BLaER1 (cell line): ENCODE data around the gene SLIT3.

Source experiments
- H3K27ac ChIP-seq: shearing (Covaris generic); formaldehyde crosslinking; 2 replicates; pipeline ENCODE4 v1.8.1; 2022
- H3K27me3 ChIP-seq: shearing (Covaris generic); formaldehyde crosslinking; 2 replicates; pipeline ENCODE4 v1.8.1; 2022
- H3K36me3 ChIP-seq: shearing (Covaris generic); formaldehyde crosslinking; 2 replicates; pipeline ENCODE4 v1.8.1; 2022
- H3K4me1 ChIP-seq: shearing (Covaris generic); formaldehyde crosslinking; 2 replicates; pipeline ENCODE4 v1.8.1; 2022
- H3K4me2 ChIP-seq: shearing (Covaris generic); formaldehyde crosslinking; 2 replicates; pipeline ENCODE4 v1.8.1; 2022
- H3K4me3 ChIP-seq: shearing (Covaris generic); formaldehyde crosslinking; 2 replicates; pipeline ENCODE4 v1.8.1; 2022
- H3K9ac ChIP-seq: shearing (Covaris generic); formaldehyde crosslinking; 2 replicates; pipeline ENCODE4 v1.8.1; 2022
- H3K9me3 ChIP-seq: shearing (Covaris generic); formaldehyde crosslinking; 2 replicates; pipeline ENCODE4 v1.8.1; 2022
- H4K20me1 ChIP-seq: shearing (Covaris generic); formaldehyde crosslinking; 2 replicates; pipeline ENCODE4 v1.8.1; 2022
- Cebpa-rat ChIP-seq: shearing (Covaris generic); IDR thresholded peaks from 2 replicates; pipeline ENCODE4 v1.8.1; 2022

The SLIT3 gene

DNA sequence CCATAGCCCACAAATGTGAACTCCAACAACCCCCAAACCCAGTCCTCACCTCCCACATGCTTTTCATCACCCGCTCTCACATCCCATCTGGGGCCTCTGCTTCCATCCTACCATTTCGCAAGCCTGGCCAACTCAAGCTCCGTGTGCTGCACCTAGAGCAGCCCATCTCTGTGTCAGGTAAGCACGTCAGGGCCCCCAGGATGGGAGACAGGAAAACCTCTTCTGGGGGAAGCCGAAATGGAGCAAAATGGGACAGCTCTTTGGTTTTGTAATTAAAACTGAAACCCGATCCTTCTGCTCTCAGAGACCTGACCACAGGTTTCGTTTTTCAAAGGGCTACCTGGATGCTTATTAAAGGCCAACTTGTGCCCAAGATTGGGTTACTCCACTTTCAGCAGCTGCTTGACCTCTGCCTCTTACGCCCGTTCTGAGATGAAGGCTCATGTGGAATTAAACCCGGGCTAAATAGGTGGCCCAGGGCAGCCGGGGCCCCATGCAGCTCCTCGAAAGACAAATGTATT is 287.7 kb downstream of the SLIT3 start:
- no peaks in the 10 kb centered on the region for H3K36me3 ChIP-seq
- no peak overlapping the region for H3K9ac ChIP-seq
- no peaks in the 10 kb centered on the region for H4K20me1 ChIP-seq
- no peak overlapping the region for H3K4me3 ChIP-seq
- no peaks in the 10 kb centered on the region for H3K9me3 ChIP-seq
- no peaks in the 10 kb centered on the region for H3K4me1 ChIP-seq
- H3K4me2 ChIP-seq: no peak overlapping the region
- no peak for TF ChIP-seq Cebpa-rat
- H3K27me3 ChIP-seq: no peaks in the 10 kb centered on the region
- H3K27ac ChIP-seq: no peak overlapping the region

DNA sequence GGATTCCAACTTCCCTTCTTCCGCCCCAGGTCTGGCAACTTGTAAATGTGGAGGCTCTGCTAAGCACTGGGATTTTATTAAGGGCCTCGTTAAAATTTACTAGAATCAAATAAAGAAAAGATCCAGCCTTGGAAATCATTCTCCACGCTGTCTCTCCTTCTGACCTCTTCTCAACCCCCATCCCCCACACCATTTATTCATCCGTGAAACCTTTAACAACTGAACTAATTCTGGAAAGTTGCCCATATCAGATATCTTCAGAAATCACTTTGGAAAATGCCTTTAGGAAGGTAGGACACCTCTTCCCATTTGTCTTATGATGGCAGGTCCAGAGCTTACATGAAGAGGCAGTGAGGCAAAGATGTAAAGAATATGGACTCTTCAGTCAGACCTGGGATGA is 288.5 kb downstream of the SLIT3 start:
- no peak overlapping the region for H3K9ac ChIP-seq
- H4K20me1 ChIP-seq: no peaks in the 10 kb centered on the region
- H3K4me2 ChIP-seq: no peak overlapping the region
- H3K27ac ChIP-seq: no peak overlapping the region
- no peaks in the 10 kb centered on the region for H3K9me3 ChIP-seq
- no peaks in the 10 kb centered on the region for H3K4me1 ChIP-seq
- TF ChIP-seq Cebpa-rat: no peak
- H3K36me3 ChIP-seq: no peaks in the 10 kb centered on the region
- no peaks in the 10 kb centered on the region for H3K27me3 ChIP-seq
- H3K4me3 ChIP-seq: no peak overlapping the region

- no peak overlapping the region for H3K4me3 ChIP-seq
- H3K4me2 ChIP-seq: no peak overlapping the region
- H4K20me1 ChIP-seq: no peaks in the 10 kb centered on the region
Observed at GRCh38 chr5:169011451-169011850, 289.5 kb downstream of the SLIT3 start.

DNA sequence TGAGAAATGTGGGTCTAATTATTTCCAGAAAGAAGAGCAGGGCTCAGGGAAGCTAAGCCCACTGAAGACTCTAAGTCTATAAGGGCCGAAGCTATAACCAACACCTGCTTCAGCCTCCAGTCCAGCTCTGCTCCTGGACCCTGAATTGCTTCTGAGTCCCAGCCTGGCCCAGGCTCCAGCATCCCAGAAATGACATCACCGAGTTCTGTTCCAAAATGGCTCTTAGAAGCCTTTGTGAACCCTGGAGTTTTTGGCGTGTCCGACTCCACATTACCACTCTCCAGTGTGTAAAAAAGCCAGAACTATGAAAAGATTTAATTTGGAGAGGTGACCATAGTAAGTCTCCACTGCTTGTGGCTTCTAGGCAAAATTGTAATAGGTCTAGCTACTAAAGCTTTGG is 289.9 kb downstream of the SLIT3 start:
- H4K20me1 ChIP-seq: no peaks in the 10 kb centered on the region
- no peak overlapping the region for H3K27ac ChIP-seq
- no peak for TF ChIP-seq Cebpa-rat
- no peaks in the 10 kb centered on the region for H3K9me3 ChIP-seq
- H3K4me2 ChIP-seq: no peak overlapping the region
- no peaks in the 10 kb centered on the region for H3K4me1 ChIP-seq
- no peak overlapping the region for H3K4me3 ChIP-seq
- H3K27me3 ChIP-seq: no peaks in the 10 kb centered on the region
- no peaks in the 10 kb centered on the region for H3K36me3 ChIP-seq
- H3K9ac ChIP-seq: no peak overlapping the region

More at GRCh38 chr5:169011451-169011850, 289.5 kb downstream of the SLIT3 start:
- Histone ChIP-seq H3K27ac (no peak overlapping the region), H3K9me3 (no peaks in the 10 kb centered on the region), H3K36me3 (no peaks in the 10 kb centered on the region), H3K4me1 (no peaks in the 10 kb centered on the region), H3K27me3 (no peaks in the 10 kb centered on the region), H3K9ac (no peak overlapping the region)
- TF ChIP-seq Cebpa-rat: no peak

DNA sequence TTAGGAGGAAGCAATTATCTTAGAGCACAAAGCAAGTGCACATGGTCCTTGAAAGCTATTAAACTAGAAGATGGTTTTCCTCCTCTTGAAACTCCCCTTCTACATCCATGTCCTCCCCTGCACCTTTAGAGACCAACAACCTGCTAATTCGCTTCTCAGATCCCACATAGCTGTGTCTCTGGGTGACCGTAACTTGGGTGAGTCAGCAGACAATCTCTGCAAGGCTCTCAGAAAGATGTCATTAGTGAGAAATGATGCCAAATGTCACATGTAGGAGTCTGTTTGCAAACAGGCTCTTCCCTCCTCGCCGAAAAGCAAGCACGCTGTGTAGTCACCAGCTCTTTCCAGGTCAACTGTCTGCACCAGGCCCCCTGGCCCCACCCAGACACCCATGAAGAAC is 291.8 kb downstream of the SLIT3 start:
- Histone ChIP-seq H3K4me3 (no peak overlapping the region), H3K36me3 (no peaks in the 10 kb centered on the region), H4K20me1 (no peaks in the 10 kb centered on the region), H3K4me2 (no peak overlapping the region), H3K27ac (no peak overlapping the region), H3K9me3 (no peaks in the 10 kb centered on the region), H3K4me1 (no peaks in the 10 kb centered on the region), H3K27me3 (no peaks in the 10 kb centered on the region), H3K9ac (no peak overlapping the region)
- no peak for TF ChIP-seq Cebpa-rat

- no peak for TF ChIP-seq Cebpa-rat
- Histone ChIP-seq H3K27ac (no peak overlapping the region), H3K4me2 (no peak overlapping the region), H3K27me3 (no peaks in the 10 kb centered on the region), H3K36me3 (no peaks in the 10 kb centered on the region), H3K9ac (no peak overlapping the region), H4K20me1 (no peaks in the 10 kb centered on the region), H3K9me3 (no peaks in the 10 kb centered on the region), H3K4me3 (no peak overlapping the region), H3K4me1 (no peaks in the 10 kb centered on the region)
Observed at GRCh38 chr5:169006842-169007790, 293.8 kb downstream of the SLIT3 start.

GRCh38 chr5:169004551-169004950 is 296.4 kb downstream of the SLIT3 start:
- H3K4me1 ChIP-seq: no peaks in the 10 kb centered on the region
- no peaks in the 10 kb centered on the region for H4K20me1 ChIP-seq
- H3K36me3 ChIP-seq: no peaks in the 10 kb centered on the region
- no peaks in the 10 kb centered on the region for H3K27me3 ChIP-seq
- TF ChIP-seq Cebpa-rat: no peak
- H3K27ac ChIP-seq: no peak overlapping the region
- H3K9me3 ChIP-seq: no peaks in the 10 kb centered on the region
- H3K4me2 ChIP-seq: no peak overlapping the region
- no peak overlapping the region for H3K9ac ChIP-seq
- no peak overlapping the region for H3K4me3 ChIP-seq

GRCh38 chr5:169003721-169004541 is 297.0 kb downstream of the SLIT3 start:
- no peak overlapping the region for H3K4me3 ChIP-seq
- no peaks in the 10 kb centered on the region for H3K36me3 ChIP-seq
- H3K9ac ChIP-seq: no peak overlapping the region
- no peak for TF ChIP-seq Cebpa-rat
- H3K4me2 ChIP-seq: no peak overlapping the region
- no peak overlapping the region for H3K27ac ChIP-seq
- no peaks in the 10 kb centered on the region for H3K4me1 ChIP-seq
- no peaks in the 10 kb centered on the region for H4K20me1 ChIP-seq
- no peaks in the 10 kb centered on the region for H3K27me3 ChIP-seq
- no peaks in the 10 kb centered on the region for H3K9me3 ChIP-seq

- no peak overlapping the region for H3K9ac ChIP-seq
- H3K9me3 ChIP-seq: no peaks in the 10 kb centered on the region
- H3K4me2 ChIP-seq: no peak overlapping the region
- no peak for TF ChIP-seq Cebpa-rat
- no peaks in the 10 kb centered on the region for H3K4me1 ChIP-seq
- no peaks in the 10 kb centered on the region for H3K36me3 ChIP-seq
- no peaks in the 10 kb centered on the region for H4K20me1 ChIP-seq
- H3K27ac ChIP-seq: no peak overlapping the region
- no peaks in the 10 kb centered on the region for H3K27me3 ChIP-seq
- no peak overlapping the region for H3K4me3 ChIP-seq
Observed at GRCh38 chr5:169002953-169003555, 297.9 kb downstream of the SLIT3 start.
